HepG2 (cell line): Measurements from ENCODE around the gene PSMB10. TPM values are rescaled to one million over a fixed set of nuclear protein-coding genes. Genes with fewer than 3 reads are reported as not detected.
A peak's percentile ranks its signal among the peaks of the same experiment; 100 is the strongest.

Source experiments
- E2F1 ChIP-seq: sonication (generic); formaldehyde crosslinking; IDR thresholded peaks from 2 replicates; pipeline ENCODE4 v1.5.0; 2020; ENCODE audit warnings: missing genetic modification reagents
- HNRNPLL ChIP-seq: fragments of 200-400 bp; formaldehyde crosslinking; IDR thresholded peaks from 2 replicates; pipeline ENCODE4 v1.6.1; 2017; ENCODE audit warnings: mild to moderate bottlenecking, low read depth, low read length; ENCODE audit not compliant: poor library complexity, severe bottlenecking
- MIER3 ChIP-seq: IDR thresholded peaks from 2 replicates; pipeline ENCODE4 v1.6.1; 2016; ENCODE audit warnings: missing compliant biosample characterization, borderline replicate concordance
- RARG ChIP-seq: sonication (generic); formaldehyde crosslinking; IDR thresholded peaks from 2 replicates; pipeline ENCODE4 v1.4.0; 2020; ENCODE audit warnings: low read depth, mild to moderate bottlenecking, missing genetic modification reagents
- RXRA ChIP-seq: sonication (generic); formaldehyde crosslinking; IDR thresholded peaks from 2 replicates; pipeline ENCODE4 v1.5.1; 2020; ENCODE audit warnings: missing genetic modification reagents
- SPEN ChIP-seq: sonication (generic); formaldehyde crosslinking; IDR thresholded peaks from 2 replicates; pipeline ENCODE4 v1.5.1; 2020; ENCODE audit warnings: low read depth, mild to moderate bottlenecking, missing genetic modification reagents
- ZBTB40 ChIP-seq, 2 experiments: fragments of 450-650 bp in 1 of 2; sonication (generic) in 1 of 2; formaldehyde crosslinking in 1 of 2; IDR thresholded peaks; 2 replicates each; pipeline versions ENCODE4 v1.6.1 to v1.8.0; 2016 to 2022; ENCODE audit warnings: antibody characterized with exemption in 1 of 2, mild to moderate bottlenecking in 1 of 2, missing genetic modification reagents in 1 of 2
- ZNF101 ChIP-seq: sonication (generic); formaldehyde crosslinking; IDR thresholded peaks from 2 replicates; pipeline ENCODE4 v1.4.0; 2020; ENCODE audit warnings: mild to moderate bottlenecking, low read depth, missing genetic modification reagents, borderline replicate concordance
- ZNF350 ChIP-seq: sonication (generic); formaldehyde crosslinking; IDR thresholded peaks from 2 replicates; pipeline ENCODE4 v1.4.0; 2020; ENCODE audit warnings: mild to moderate bottlenecking, low read depth, missing genetic modification reagents, borderline replicate concordance
- ZNF367 ChIP-seq: sonication (generic); formaldehyde crosslinking; IDR thresholded peaks from 2 replicates; pipeline ENCODE4 v1.4.0; 2020; ENCODE audit warnings: missing genetic modification reagents, borderline replicate concordance
- ZNF503 ChIP-seq: sonication (generic); formaldehyde crosslinking; IDR thresholded peaks from 2 replicates; pipeline ENCODE4 v1.4.0; 2020; ENCODE audit warnings: missing genetic modification reagents
- ZNF776 ChIP-seq: sonication (generic); formaldehyde crosslinking; IDR thresholded peaks from 2 replicates; pipeline ENCODE4 v1.4.0; 2020; ENCODE audit warnings: mild to moderate bottlenecking, missing genetic modification reagents
- ZSCAN22 ChIP-seq: sonication (generic); formaldehyde crosslinking; IDR thresholded peaks from 2 replicates; pipeline ENCODE4 v1.4.0; 2020; ENCODE audit warnings: mild to moderate bottlenecking, missing genetic modification reagents
- ZSCAN9 ChIP-seq: IDR thresholded peaks from 2 replicates; pipeline ENCODE4 v1.6.1; 2016; ENCODE audit warnings: borderline replicate concordance
- polyA plus RNA-seq, 8 experiments: library from polyadenylated mRNA; depleted of rRNA in 3 of 8; stranded (reverse) in 7 of 8; unstranded in 1 of 8; fragments of >200 nt; fragmentation: Illumina TruSeq in 4 of 8; extraction: Trizol in 4 of 8; gene quantifications; 2 replicates each; pipeline versions ENCODE4 v1.2.1 to v1.2.3, GENCODE V29; 2011 to 2016; ENCODE audit warnings: low read depth in 4 of 8, missing spikeins in 1 of 8, mixed read lengths in 1 of 8; ENCODE audit not compliant: insufficient read depth in 1 of 8
- total RNA-seq, 5 experiments: library from RNA; depleted of rRNA; stranded (reverse); fragments of >200 nt; fragmentation: Illumina TruSeq; extraction: Trizol; gene quantifications; 2 replicates each; pipeline ENCODE4 v1.2.3, GENCODE V29; 2016; ENCODE audit warnings: low read depth in 1 of 5

Gene PSMB10
- total and polyA plus RNA-seq, 2 of the 13 experiments (the other 11 are each of a cell fraction or from before 2014, with no cell fraction given) = 12.7 to 65.9 TPM

GRCh38 chr16:67943256-67943618 lies 6.6 kb upstream of the PSMB10 start (continued):
- TF ChIP-seq ZNF503 (0 out of 2 replicates have a peak, but pooled peaks have one; percentile 52), ZBTB40 (IDR thresholded peaks at IDR 0.05) (no peak), ZBTB40 (CRISPR knock-in tag; IDR thresholded peaks at IDR 0.05) (no peak), SPEN (CRISPR knock-in tag) (no peak), ZSCAN22 (CRISPR knock-in tag) (no peak), MIER3 (CRISPR knock-in tag) (peak; percentile 57; the same call in 1 of the 2 replicates), ZSCAN9 (CRISPR knock-in tag) (0 out of 2 replicates have a peak, but pooled peaks have one; percentile 15), E2F1 (CRISPR knock-in tag) (no peak), ZNF776 (CRISPR knock-in tag) (peak; percentile 15; the same call in 1 of the 2 replicates), RXRA (peak; percentile 42; the same call in 1 of the 2 replicates), ZNF367 (no peak), ZNF350 (CRISPR knock-in tag) (no peak), RARG (CRISPR knock-in tag) (0 out of 2 replicates have a peak, but pooled peaks have one; percentile 36), ZNF101 (CRISPR knock-in tag) (no peak), HNRNPLL (no peak)
